ENCODE data around the gene ESYT3.

GRCh38 chr3:138445236-138445635 is 10.8 kb downstream of the ESYT3 start:
- TF ChIP-seq ZNF580 (tag by site-specific recombination; IDR thresholded peaks at IDR 0.05) (no peak), ZNF510 (tag by site-specific recombination; IDR thresholded peaks at IDR 0.05; ENCODE audit: insufficient replicate concordance) (no peak), CTCF (tag by site-specific recombination; IDR thresholded peaks at IDR 0.05) (no peak), OVOL3 (tag by site-specific recombination; IDR thresholded peaks at IDR 0.05) (no peak), ZNF521 (tag by site-specific recombination; IDR thresholded peaks at IDR 0.05) (no peak), ZBTB17 (tag by site-specific recombination; IDR thresholded peaks at IDR 0.05) (no peak), TSHZ1 (tag by site-specific recombination; IDR thresholded peaks at IDR 0.05; ENCODE audit: borderline replicate concordance) (no peak), ZNF239 (tag by site-specific recombination; IDR thresholded peaks at IDR 0.05) (no peak), ZNF423 (tag by site-specific recombination; IDR thresholded peaks at IDR 0.05) (no peak), ZNF274 (IDR thresholded peaks at IDR 0.05; ENCODE audit: low read length) (no peak), ZNF274 (tag by site-specific recombination; IDR thresholded peaks at IDR 0.05; ENCODE audit: borderline replicate concordance) (no peak), MZF1 (tag by site-specific recombination; IDR thresholded peaks at IDR 0.05; ENCODE audit: borderline replicate concordance) (no peak), ZNF791 (tag by site-specific recombination; IDR thresholded peaks at IDR 0.05) (no peak)
